C4-2B (cell line): ENCODE results near the gene CD37.

Source experiments
- H3K27ac ChIP-seq: fragments of 450-650 bp; 2 replicates; pipeline ENCODE4 v1.5.1; 2017
- CTCF ChIP-seq: fragments of 450-650 bp; conservative IDR thresholded peaks from 2 replicates; pipeline ENCODE4 v1.5.1; 2017; ENCODE audit warnings: mild to moderate bottlenecking
- ZFX ChIP-seq: fragments of 450-650 bp; IDR thresholded peaks from 2 replicates; pipeline ENCODE4 v1.6.1; 2017

CD37 gene

GRCh38 chr19:49344505-49345423 is 9.6 kb downstream of the CD37 start:
- TF ChIP-seq CTCF (no peak), ZFX (no peak)
- no peak overlapping the region for H3K27ac ChIP-seq

GRCh38 chr19:49347191-49347590 is 12.0 kb downstream of the CD37 start:
- TF ChIP-seq CTCF: no peak
- no peak for TF ChIP-seq ZFX
- H3K27ac ChIP-seq: no peak overlapping the region

- no peak overlapping the region for H3K27ac ChIP-seq
- no peak for TF ChIP-seq CTCF
- no peak for TF ChIP-seq ZFX
These were observed 12.6 kb downstream of the CD37 start for GRCh38 chr19:49347835-49348234.

- no peak overlapping the region for H3K27ac ChIP-seq
- TF ChIP-seq ZFX (no peak), CTCF (no peak)
These were observed 13.3 kb downstream of the CD37 start for GRCh38 chr19:49348305-49349189.

GRCh38 chr19:49349567-49349966 is 14.4 kb downstream of the CD37 start:
- no peak overlapping the region for H3K27ac ChIP-seq
- no peak for TF ChIP-seq CTCF
- TF ChIP-seq ZFX: no peak

- H3K27ac ChIP-seq: peak overlapping the region; percentile 48
- TF ChIP-seq CTCF (no peak), ZFX (no peak)
These were observed 20.7 kb downstream of the CD37 start for GRCh38 chr19:49355909-49356353.

GRCh38 chr19:49356382-49356781 is 21.2 kb downstream of the CD37 start:
- TF ChIP-seq ZFX (no peak), CTCF (no peak)
- H3K27ac ChIP-seq: peak overlapping the region; percentile 48
